Stimulated activated naive CD4-positive, alpha-beta T cell treated with Interleukin-2 at 50 U/mL for 16 hours (primary cell): ENCODE results near the gene PPP2R2B.

Source experiments
- DNase-seq: peaks from one replicate; lab custom pipeline; 2025; lab: John Stamatoyannopoulos, UW

Gene PPP2R2B

GRCh38 chr5:146548781-146549449, 329.6 kb downstream of the PPP2R2B start:
- DNase-seq: no peak

- no peak for DNase-seq
Observed at GRCh38 chr5:146544232-146544631, 334.3 kb downstream of the PPP2R2B start.

GRCh38 chr5:146541958-146542849, 336.4 kb downstream of the PPP2R2B start:
- DNase-seq: peak; percentile 54

GRCh38 chr5:146540414-146540813, 338.1 kb downstream of the PPP2R2B start:
- DNase-seq: no peak

GRCh38 chr5:146539973-146540372, 338.6 kb downstream of the PPP2R2B start:
- no peak for DNase-seq

- DNase-seq: no peak
Observed at GRCh38 chr5:146538432-146538831, 340.1 kb downstream of the PPP2R2B start.

- no peak for DNase-seq
Observed at GRCh38 chr5:146533882-146534281, 344.7 kb downstream of the PPP2R2B start.

- peak; percentile 63 for DNase-seq
Observed at GRCh38 chr5:146533260-146533857, 345.2 kb downstream of the PPP2R2B start.
